Neutrophil (primary cell): ENCODE measurements around the gene TRAF3.

Experiments used
- H3K27ac ChIP-seq: fragments of 200-600 bp; sonication (generic); 2 replicates; pipeline ENCODE4 v1.5.1; 2016; ENCODE audit warnings: mild to moderate bottlenecking, moderate library complexity
- H3K27me3 ChIP-seq: fragments of 200-600 bp; sonication (generic); 2 replicates; pipeline ENCODE4 v1.6.0; 2016; ENCODE audit warnings: mild to moderate bottlenecking
- H3K36me3 ChIP-seq: fragments of 200-600 bp; sonication (generic); 2 replicates; pipeline ENCODE4 v1.5.1; 2017
- H3K4me1 ChIP-seq, 2 experiments: fragments of 200-600 bp in 1 of 2; sonication (generic) in 1 of 2; 1 replicate in 1 of 2; 2 replicates in 1 of 2; pipeline versions ENCODE4 v1.5.1 to v1.6.1; 2013 to 2016; ENCODE audit warnings: low read depth in 1 of 2, low read length in 1 of 2, mild to moderate bottlenecking in 1 of 2, moderate library complexity in 1 of 2; ENCODE audit not compliant: control insufficient read depth in 1 of 2, insufficient read depth in 1 of 2
- H3K4me3 ChIP-seq, 2 experiments: fragments of 200-600 bp in 1 of 2; sonication (generic) in 1 of 2; 1 replicate in 1 of 2; 2 replicates in 1 of 2; pipeline ENCODE4 v1.5.1; 2013 to 2016; ENCODE audit warnings: low read depth in 1 of 2, low read length in 1 of 2, mild to moderate bottlenecking in 1 of 2, moderate library complexity in 1 of 2
- H3K9me3 ChIP-seq: fragments of 200-600 bp; sonication (generic); 2 replicates; pipeline ENCODE4 v1.5.1; 2016
- CTCF ChIP-seq: fragments of 200-600 bp; sonication (generic); IDR thresholded peaks from 2 replicates; pipeline ENCODE4 v1.5.1; 2016; ENCODE audit warnings: antibody characterized with exemption

TRAF3 gene

GRCh38 chr14:102905116-102906108 is 128.2 kb downstream of the TRAF3 start:
- H3K27me3 ChIP-seq: no peaks in the 10 kb centered on the region
- peaks cover 79% of the 10 kb centered on the region for H3K36me3 ChIP-seq
- no peak for TF ChIP-seq CTCF
- no peak overlapping the region for H3K4me3 ChIP-seq
- H3K9me3 ChIP-seq: no peaks in the 10 kb centered on the region
- peaks cover 9 to 10% of the 10 kb centered on the region in 2 experiments for H3K4me1 ChIP-seq
- no peak overlapping the region for H3K27ac ChIP-seq

GRCh38 chr14:102906616-102907302 is 129.5 kb downstream of the TRAF3 start:
- Histone ChIP-seq H3K36me3 (peaks cover 88% of the 10 kb centered on the region), H3K27ac (no peak overlapping the region), H3K9me3 (no peaks in the 10 kb centered on the region), H3K4me1 (peaks cover under 1 to 1% of the 10 kb centered on the region in 2 experiments), H3K27me3 (no peaks in the 10 kb centered on the region), H3K4me3 (no peak overlapping the region)
- TF ChIP-seq CTCF: no peak

GRCh38 chr14:102907303-102907844 is 130.1 kb downstream of the TRAF3 start:
- no peaks in the 10 kb centered on the region for H3K4me1 ChIP-seq
- H3K9me3 ChIP-seq: no peaks in the 10 kb centered on the region
- H3K27me3 ChIP-seq: no peaks in the 10 kb centered on the region
- TF ChIP-seq CTCF: no peak
- H3K4me3 ChIP-seq: no peak overlapping the region
- peaks cover 94% of the 10 kb centered on the region for H3K36me3 ChIP-seq
- no peak overlapping the region for H3K27ac ChIP-seq

GRCh38 chr14:102907980-102908730 is 130.9 kb downstream of the TRAF3 start:
- Histone ChIP-seq H3K27me3 (no peaks in the 10 kb centered on the region), H3K4me1 (no peaks in the 10 kb centered on the region), H3K4me3 (no peak overlapping the region), H3K27ac (no peak overlapping the region), H3K9me3 (no peaks in the 10 kb centered on the region), H3K36me3 (peaks cover 91% of the 10 kb centered on the region)
- TF ChIP-seq CTCF: no peak

- H3K4me1 ChIP-seq: no peaks in the 10 kb centered on the region
- no peak overlapping the region for H3K4me3 ChIP-seq
- no peaks in the 10 kb centered on the region for H3K9me3 ChIP-seq
- no peaks in the 10 kb centered on the region for H3K27me3 ChIP-seq
- no peak overlapping the region for H3K27ac ChIP-seq
- TF ChIP-seq CTCF: no peak
- H3K36me3 ChIP-seq: peaks cover 91% of the 10 kb centered on the region
These were observed 131.7 kb downstream of the TRAF3 start for GRCh38 chr14:102908766-102909455.
